Measurements from ENCODE around the gene BBS4.

GRCh38 chr15:72786676-72787345 is 100.8 kb downstream of the BBS4 start:
- TF ChIP-seq ELF4 (IDR thresholded peaks at IDR 0.05) (no peak), ZNF384 (IDR thresholded peaks at IDR 0.05) (no peak), FOXA1 (IDR thresholded peaks at IDR 0.05) (no peak), NFRKB (IDR thresholded peaks at IDR 0.05) (no peak), SUZ12 (IDR thresholded peaks at IDR 0.05) (no peak)
